ENCODE data around the gene SLA2. TPM values are rescaled to one million over a fixed set of nuclear protein-coding genes. Genes with fewer than 3 reads are reported as not detected.

The SLA2 gene
- total and polyA plus RNA-seq, 2 of the 4 experiments (the other 2 are of a cell fraction), result 0.03 TPM; not detected in 1

- Histone ChIP-seq H3K27me3 (ENCODE audit: control insufficient read depth, insufficient read depth, low read length) (no peaks in the 10 kb centered on the region), H3K9ac (ENCODE audit: low read depth, low read length) (no peak overlapping the region), H3K9me3 (ENCODE audit: control insufficient read depth, insufficient read depth, low read length) (no peaks in the 10 kb centered on the region), H3K4ac (ENCODE audit: low read depth, low read length) (no peak overlapping the region), H2BK15ac (ENCODE audit: low read depth, low read length) (no peak overlapping the region), H4K5ac (ENCODE audit: low read depth, low read length) (no peak overlapping the region), H3K23ac (ENCODE audit: low read depth, low read length) (no peak overlapping the region), H4K8ac (ENCODE audit: low read depth in 2 of 2, low read length in 2 of 2) (no peak overlapping the region), H3K18ac (ENCODE audit: low read depth, low read length) (no peak overlapping the region), H3K9me1 (ENCODE audit: insufficient read depth, low read length) (no peaks in the 10 kb centered on the region), H2BK5ac (ENCODE audit: low read depth, low read length, poor library complexity, severe bottlenecking) (no peak overlapping the region), H4K20me1 (ENCODE audit: insufficient read depth, low read length) (no peaks in the 10 kb centered on the region), H3K56ac (ENCODE audit: extremely low read depth, insufficient read depth, low read length) (no peak overlapping the region), H3K4me3 (ENCODE audit: insufficient read depth, low read depth, low read length) (no peak overlapping the region), H2AFZ (replicated peaks; ENCODE audit: low read length, poor library complexity) (no peak overlapping the region), H3K4me2 (ENCODE audit: low read depth, low read length) (no peak overlapping the region), H2AK5ac (ENCODE audit: low read depth, low read length) (no peak overlapping the region), H2AK9ac (replicated peaks; ENCODE audit: low read depth, low read length, poor library complexity) (no peak overlapping the region), H3K4me1 (ENCODE audit: control insufficient read depth, insufficient read depth, low read length) (no peaks in the 10 kb centered on the region), H2BK20ac (ENCODE audit: low read depth, low read length) (no peak overlapping the region), H3K36me3 (ENCODE audit: control insufficient read depth, insufficient read depth, low read length) (no peaks in the 10 kb centered on the region), H4K91ac (ENCODE audit: insufficient read depth, low read depth, low read length) (no peak overlapping the region), H3K79me1 (ENCODE audit: low read depth in 1 of 2, low read length in 2 of 2) (no peaks in the 10 kb centered on the region), H3K14ac (replicated peaks; ENCODE audit: low read depth, low read length) (no peak overlapping the region), H2BK120ac (ENCODE audit: low read depth, low read length) (no peak overlapping the region), H3K27ac (ENCODE audit: insufficient read depth, low read length) (no peak overlapping the region)
- no peak for TF ChIP-seq RAD21 (IDR thresholded peaks at IDR 0.05; ENCODE audit: low read length)
- TF ChIP-seq FOS (IDR thresholded peaks at IDR 0.05; ENCODE audit: low read depth, low read length), result no peak
- TF ChIP-seq NFE2L2 (IDR thresholded peaks at IDR 0.05; ENCODE audit: low read depth, low read length), result no peak
- no peak for TF ChIP-seq MXI1 (IDR thresholded peaks at IDR 0.05; ENCODE audit: borderline replicate concordance, low read depth, low read length)
- TF ChIP-seq RFX5 (IDR thresholded peaks at IDR 0.05; ENCODE audit: low read depth, low read length), result no peak
- TF ChIP-seq ELK1 (IDR thresholded peaks at IDR 0.05; ENCODE audit: borderline replicate concordance, low read depth, low read length), result no peak
- TF ChIP-seq CEBPB (IDR thresholded peaks at IDR 0.05; ENCODE audit: low read depth, low read length), result no peak
- TF ChIP-seq SMC3 (IDR thresholded peaks at IDR 0.05; ENCODE audit: low read depth, low read length), result no peak
- no peak for TF ChIP-seq MAZ (IDR thresholded peaks at IDR 0.05; ENCODE audit: borderline replicate concordance, low read depth, low read length)
- no peak for TF ChIP-seq RCOR1 (IDR thresholded peaks at IDR 0.05; ENCODE audit: insufficient replicate concordance, low read length)
- TF ChIP-seq USF2 (IDR thresholded peaks at IDR 0.05; ENCODE audit: low read depth, low read length), result no peak
- no peak for TF ChIP-seq CHD1 (IDR thresholded peaks at IDR 0.05; ENCODE audit: low read depth, low read length)
- TF ChIP-seq CTCF (conservative IDR thresholded peaks at IDR 0.05; ENCODE audit: low read depth, low read length), result no peak
- dilution Hi-C loops (cut with HindIII; ENCODE audit: low sequenced_read_pairs, unreplicated experiment) (no loop called here), in situ Hi-C loops (cut with MboI; ENCODE audit: low sequenced_read_pairs) (no loop called here), intact Hi-C loops (cut with micrococcal nuclease) (no loop called here)
- WGBS, 2 experiments (ENCODE audit: extremely low coverage in 2 of 2, insufficient read length in 1 of 2), result 85% methylated on average over 6 of the region's 14 CpGs; no CpG with 5 or more reads in 1 of the 2 experiments
- ChIA-PET CTCF (interaction anchor here (1.0 kb wide), 1 partner anchor 27 kb away, joined by 3 read pairs; the partner anchor contains the start of gene RAB5IF), POLR2A (ENCODE audit: unreplicated experiment) (no interaction called here)
- ATAC-seq (ENCODE audit: low read depth) (no peak), DNase-seq (no peak)
- no TSS peak for BruUV-seq (replicated peaks)
These were observed 13.3 kb downstream of the SLA2 start for GRCh38 chr20:36632487-36633284.

Data from IMR-90 (cell line).